GM12878 (cell line): ENCODE data around the gene AMMECR1. TPM values are rescaled to one million over a fixed set of nuclear protein-coding genes. Genes with fewer than 3 reads are reported as not detected.

Experiments used
- ATAC-seq: fragments of 200-7000 bp; cut with Tn5 transposase; 3 replicates; pipeline ENCODE4 v1.9.1; 2020; ENCODE audit warnings: mild to moderate bottlenecking, moderate library complexity
- BruUV-seq: library from RNA; stranded (reverse); fragments of 400-500 nt; replicated peaks from 2 replicates; lab custom pipeline; 2021; lab: Mats Ljungman, UMichigan
- CTCF ChIA-PET: fragments of 300-600 bp; sonication (Branson Sonifier 250); formaldehyde crosslinking; extraction: SDS; loops from one replicate; lab custom pipeline; 2021; ENCODE audit warnings: inconsistent platforms; lab: Yijun Ruan, JAX
- POLR2A ChIA-PET: fragments of 350-600 bp; formaldehyde crosslinking; extraction: SDS; loops from one replicate; lab custom pipeline; 2021; ENCODE audit warnings: inconsistent platforms; lab: Charles Lee
- RAD21 ChIA-PET: fragments of 300-600 bp; sonication (Branson Sonifier 250); formaldehyde crosslinking; loops from one replicate; lab custom pipeline; 2023; ENCODE audit warnings: antibody characterized with exemption; ENCODE audit not compliant: unreplicated experiment; lab: Charles Lee
- SMC1A ChIA-PET: fragments of 300-600 bp; sonication (Branson Sonifier 250); formaldehyde crosslinking; loops from one replicate; lab custom pipeline; 2023; ENCODE audit not compliant: unreplicated experiment, uncharacterized antibody; lab: Charles Lee
- DNase-seq: peaks from one replicate; pipeline ENCODE4 v3.0.0-alpha.2; 2011; ENCODE audit warnings: low read depth, low spot score
- FAIRE-seq: peaks from 3 replicates; lab custom pipeline; 2011; peaks lifted over from hg19 to GRCh38; lab: Jason Lieb, UNC
- H2AFZ ChIP-seq: 2 replicates; pipeline ENCODE4 v1.6.0; 2011; ENCODE audit warnings: low read depth, low read length, control low read depth; ENCODE audit not compliant: control insufficient read depth
- H3K27ac ChIP-seq: 2 replicates; pipeline ENCODE4 v1.5.1; 2011; ENCODE audit warnings: control low read depth; ENCODE audit not compliant: control insufficient read depth, insufficient read depth
- H3K27me3 ChIP-seq, 2 experiments: replicated peaks in 1 of 2; 2 replicates each; pipeline versions ENCODE4 v1.6.0 to v1.6.1; 2011; ENCODE audit warnings: low read length in 1 of 2; ENCODE audit not compliant: control insufficient read depth in 2 of 2, insufficient read depth in 2 of 2
- H3K36me3 ChIP-seq, 2 experiments: 2 replicates each; pipeline ENCODE4 v1.5.1; 2011; ENCODE audit warnings: low read length in 1 of 2; ENCODE audit not compliant: control insufficient read depth in 2 of 2, insufficient read depth in 2 of 2
- H3K4me1 ChIP-seq: 2 replicates; pipeline ENCODE4 v1.6.1; 2011; ENCODE audit warnings: mild to moderate bottlenecking, low read length, moderate library complexity, mixed read lengths; ENCODE audit not compliant: control insufficient read depth, insufficient read depth
- H3K4me2 ChIP-seq: 2 replicates; pipeline ENCODE4 v1.6.0; 2011; ENCODE audit warnings: control low read depth; ENCODE audit not compliant: control insufficient read depth, insufficient read depth
- H3K4me3 ChIP-seq: fragments of 200-600 bp; sonication (generic); 2 replicates; pipeline ENCODE4 v1.5.1; 2016
- H3K79me2 ChIP-seq: 2 replicates; pipeline ENCODE4 v1.6.0; 2011; ENCODE audit warnings: low read length; ENCODE audit not compliant: control insufficient read depth, insufficient read depth
- H3K9ac ChIP-seq: 2 replicates; pipeline ENCODE4 v1.8.0; 2011; ENCODE audit warnings: low read length, control low read depth, mixed read lengths; ENCODE audit not compliant: control insufficient read depth, insufficient read depth
- H3K9me3 ChIP-seq: replicated peaks from 3 replicates; pipeline ENCODE4 v1.5.1; 2011; ENCODE audit warnings: mild to moderate bottlenecking, low read length; ENCODE audit not compliant: control insufficient read depth, insufficient read depth
- H4K20me1 ChIP-seq: 2 replicates; pipeline ENCODE4 v1.6.0; 2011; ENCODE audit not compliant: control insufficient read depth, insufficient read depth
- DPF2 ChIP-seq: fragments of 450-650 bp; IDR thresholded peaks from 2 replicates; pipeline ENCODE4 v1.6.1; 2017; ENCODE audit warnings: mild to moderate bottlenecking
- ETV6 ChIP-seq, 2 experiments: fragments of 450-650 bp in 1 of 2; IDR thresholded peaks in 1 of 2; conservative IDR thresholded peaks in 1 of 2; 2 replicates each; pipeline ENCODE4 v1.6.1; 2014; ENCODE audit warnings: antibody characterized with exemption in 1 of 2, borderline replicate concordance in 1 of 2, low read depth in 1 of 2, mild to moderate bottlenecking in 1 of 2, moderate library complexity in 1 of 2
- HCFC1 ChIP-seq: fragments of 150-350 bp; IDR thresholded peaks from 2 replicates; pipeline ENCODE4 v1.6.1; 2014; ENCODE audit warnings: low read length
- JUND ChIP-seq: IDR thresholded peaks from 2 replicates; pipeline ENCODE4 v1.6.1; 2012; ENCODE audit warnings: low read depth, mild to moderate bottlenecking, low read length, improper control_type of control experiment, moderate library complexity
- MXI1 ChIP-seq: fragments of 150-350 bp; IDR thresholded peaks from 2 replicates; pipeline ENCODE4 v1.6.1; 2011; ENCODE audit warnings: low read depth, mild to moderate bottlenecking, inconsistent platforms, low read length, improper control_type of control experiment
- NFYB ChIP-seq: IDR thresholded peaks from 2 replicates; pipeline ENCODE4 v1.6.1; 2011; ENCODE audit warnings: low read depth, mild to moderate bottlenecking, low read length, improper control_type of control experiment, moderate library complexity; ENCODE audit not compliant: insufficient read depth
- PML ChIP-seq: IDR thresholded peaks from 2 replicates; pipeline ENCODE4 v1.6.1; 2012; ENCODE audit warnings: low read length, inconsistent platforms
- SUZ12 ChIP-seq: fragments of 200-600 bp; sonication (generic); IDR thresholded peaks from one replicate; pipeline ENCODE4 v1.6.1; 2018; ENCODE audit warnings: antibody characterized with exemption, mild to moderate bottlenecking; ENCODE audit not compliant: unreplicated experiment
- TCF12 ChIP-seq: IDR thresholded peaks from 2 replicates; pipeline ENCODE4 v1.6.1; 2011; ENCODE audit warnings: low read depth, mild to moderate bottlenecking, low read length
- ZBED1 ChIP-seq: IDR thresholded peaks from 2 replicates; pipeline ENCODE4 v1.6.1; 2016; ENCODE audit warnings: borderline replicate concordance
- WGBS: methylation state at CpG from one replicate; pipeline ENCODE4 v1.1.6; 2016; ENCODE audit warnings: low lambda C conversion rate; ENCODE audit not compliant: insufficient replicate concordance, insufficient coverage; ENCODE audit errors: missing lambda C conversion rate; 5-methylcytosine and 5-hydroxymethylcytosine counted together
- in situ Hi-C: fragments of 300-500 bp; cut with MboI; formaldehyde crosslinking; loops from 9 replicates; pipeline ENCODE4 v1.14.3; 2018; ENCODE audit warnings: mixed read lengths
- intact Hi-C: fragments of 100-400 bp; cut with micrococcal nuclease; formaldehyde crosslinking; loops from one replicate; pipeline ENCODE4 v1.14.2; 2022; ENCODE audit not compliant: unreplicated experiment
- polyA plus RNA-seq, 11 experiments: library from polyadenylated mRNA; depleted of rRNA in 4 of 11; unstranded in 6 of 11; stranded (reverse) in 5 of 11; fragments of >200 nt; fragmentation: Nextera tagmentation in 4 of 11; fragmentation: Illumina TruSeq in 1 of 11; extraction: Ambion mirVana in 4 of 11; extraction: Trizol in 1 of 11; gene quantifications; 1 replicate in 1 of 11; 2 replicates in 10 of 11; pipeline versions ENCODE4 v1.2.1 to v1.2.3, GENCODE V29; 2011 to 2016; ENCODE audit warnings: inconsistent platforms in 2 of 11, missing spikeins in 2 of 11, low read depth in 1 of 11
- total RNA-seq, 4 experiments: library from RNA; depleted of rRNA in 3 of 4; stranded (reverse); fragments of >200 nt in 3 of 4; fragmentation: Illumina TruSeq in 1 of 4; extraction: Trizol in 1 of 4; gene quantifications; 2 replicates each; pipeline versions ENCODE4 v1.2.1 to v1.2.3, GENCODE V29; 2013 to 2021
- TF ChIP-seq, protein P1 (sequence below): IDR thresholded peaks from 2 replicates; pipeline ENCODE4 v1.6.1; 2011; ENCODE audit warnings: borderline replicate concordance, low read depth, mild to moderate bottlenecking, moderate library complexity, mixed read lengths, low read length; ENCODE audit not compliant: insufficient read depth; ENCODE audit errors: extremely low read length
- TF ChIP-seq, protein P2 (sequence below): IDR thresholded peaks from 2 replicates; pipeline ENCODE4 v1.6.1; 2011; ENCODE audit warnings: low read depth, low read length, improper control_type of control experiment, borderline replicate concordance
- TF ChIP-seq, protein P3 (sequence below): IDR thresholded peaks from 2 replicates; pipeline ENCODE4 v1.6.1; 2012; ENCODE audit warnings: low read depth, low read length, improper control_type of control experiment
- TF ChIP-seq, protein P4 (sequence below): fragments of 450-650 bp; IDR thresholded peaks from 2 replicates; pipeline ENCODE4 v1.6.1; 2017; ENCODE audit warnings: mild to moderate bottlenecking, moderate library complexity

The AMMECR1 gene
- total and polyA plus RNA-seq, 10 of the 15 experiments (the other 5 are each of a cell fraction or from before 2014, with no cell fraction given), result 4.9 to 25.6 (median 10.7) TPM

DNA sequence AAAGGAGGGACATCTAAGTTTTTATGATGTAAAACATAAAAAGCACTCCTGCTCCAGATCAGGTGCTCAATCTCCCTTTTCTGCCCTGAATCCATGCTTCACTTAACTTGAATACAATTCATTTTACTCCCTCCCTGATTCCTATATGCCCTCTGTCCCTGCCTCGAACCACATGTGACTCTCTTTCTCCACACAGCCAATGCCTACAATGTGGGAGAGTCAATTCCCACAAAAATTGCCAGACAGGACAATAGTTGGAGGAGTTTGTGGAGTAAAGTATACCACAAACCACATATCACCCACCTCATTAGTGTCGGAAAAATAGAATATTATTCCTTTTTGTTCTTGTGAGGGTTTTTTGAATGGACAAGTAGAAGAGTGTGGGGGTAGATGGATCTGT is 9.7 kb downstream of the AMMECR1 start:
- no peak for ATAC-seq
- Histone ChIP-seq H4K20me1 (no peaks in the 10 kb centered on the region), H3K27me3 (no peaks in the 10 kb centered on the region), H3K9me3 (no peaks in the 10 kb centered on the region), H3K4me1 (no peaks in the 10 kb centered on the region), H3K27ac (no peak overlapping the region), H2AFZ (no peak overlapping the region), H3K36me3 (no peaks in the 10 kb centered on the region), H3K79me2 (peaks cover 34% of the 10 kb centered on the region), H3K4me2 (no peak overlapping the region), H3K9ac (no peak overlapping the region), H3K4me3 (no peak overlapping the region)
- DNase-seq, result no peak
- ChIA-PET RAD21 (no interaction called here), CTCF (interaction anchor here (0.7 kb wide), 1 partner anchor 94 kb away, joined by 3 read pairs; no protein-coding TSS in a partner anchor), POLR2A (no interaction called here), SMC1A (no interaction called here)
- in situ Hi-C loops (no loop called here), intact Hi-C loops (no loop called here)
- no TSS peak for BruUV-seq
- WGBS, result 65% methylated on average over 2 of the region's 2 CpGs
- no peak for FAIRE-seq
- TF ChIP-seq JUND (no peak), ZBED1 (no peak), HCFC1 (no peak), TCF12 (no peak), NFYB (no peak), SUZ12 (no peak), DPF2 (no peak), ETV6 (conservative IDR thresholded peaks at IDR 0.05 in 1 of 2, IDR thresholded peaks at IDR 0.05 in 1 of 2; ENCODE audit: borderline replicate concordance in 1 of 2, low read depth in 1 of 2) (no peak), MXI1 (no peak), PML (no peak)
- TF ChIP-seq, protein P1, sequence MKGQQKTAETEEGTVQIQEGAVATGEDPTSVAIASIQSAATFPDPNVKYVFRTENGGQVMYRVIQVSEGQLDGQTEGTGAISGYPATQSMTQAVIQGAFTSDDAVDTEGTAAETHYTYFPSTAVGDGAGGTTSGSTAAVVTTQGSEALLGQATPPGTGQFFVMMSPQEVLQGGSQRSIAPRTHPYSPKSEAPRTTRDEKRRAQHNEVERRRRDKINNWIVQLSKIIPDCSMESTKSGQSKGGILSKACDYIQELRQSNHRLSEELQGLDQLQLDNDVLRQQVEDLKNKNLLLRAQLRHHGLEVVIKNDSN, result no peak
- TF ChIP-seq, protein P2, sequence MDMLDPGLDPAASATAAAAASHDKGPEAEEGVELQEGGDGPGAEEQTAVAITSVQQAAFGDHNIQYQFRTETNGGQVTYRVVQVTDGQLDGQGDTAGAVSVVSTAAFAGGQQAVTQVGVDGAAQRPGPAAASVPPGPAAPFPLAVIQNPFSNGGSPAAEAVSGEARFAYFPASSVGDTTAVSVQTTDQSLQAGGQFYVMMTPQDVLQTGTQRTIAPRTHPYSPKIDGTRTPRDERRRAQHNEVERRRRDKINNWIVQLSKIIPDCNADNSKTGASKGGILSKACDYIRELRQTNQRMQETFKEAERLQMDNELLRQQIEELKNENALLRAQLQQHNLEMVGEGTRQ, result no peak
- TF ChIP-seq, protein P3, sequence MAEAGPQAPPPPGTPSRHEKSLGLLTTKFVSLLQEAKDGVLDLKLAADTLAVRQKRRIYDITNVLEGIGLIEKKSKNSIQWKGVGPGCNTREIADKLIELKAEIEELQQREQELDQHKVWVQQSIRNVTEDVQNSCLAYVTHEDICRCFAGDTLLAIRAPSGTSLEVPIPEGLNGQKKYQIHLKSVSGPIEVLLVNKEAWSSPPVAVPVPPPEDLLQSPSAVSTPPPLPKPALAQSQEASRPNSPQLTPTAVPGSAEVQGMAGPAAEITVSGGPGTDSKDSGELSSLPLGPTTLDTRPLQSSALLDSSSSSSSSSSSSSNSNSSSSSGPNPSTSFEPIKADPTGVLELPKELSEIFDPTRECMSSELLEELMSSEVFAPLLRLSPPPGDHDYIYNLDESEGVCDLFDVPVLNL, result no peak
- TF ChIP-seq, protein P4, sequence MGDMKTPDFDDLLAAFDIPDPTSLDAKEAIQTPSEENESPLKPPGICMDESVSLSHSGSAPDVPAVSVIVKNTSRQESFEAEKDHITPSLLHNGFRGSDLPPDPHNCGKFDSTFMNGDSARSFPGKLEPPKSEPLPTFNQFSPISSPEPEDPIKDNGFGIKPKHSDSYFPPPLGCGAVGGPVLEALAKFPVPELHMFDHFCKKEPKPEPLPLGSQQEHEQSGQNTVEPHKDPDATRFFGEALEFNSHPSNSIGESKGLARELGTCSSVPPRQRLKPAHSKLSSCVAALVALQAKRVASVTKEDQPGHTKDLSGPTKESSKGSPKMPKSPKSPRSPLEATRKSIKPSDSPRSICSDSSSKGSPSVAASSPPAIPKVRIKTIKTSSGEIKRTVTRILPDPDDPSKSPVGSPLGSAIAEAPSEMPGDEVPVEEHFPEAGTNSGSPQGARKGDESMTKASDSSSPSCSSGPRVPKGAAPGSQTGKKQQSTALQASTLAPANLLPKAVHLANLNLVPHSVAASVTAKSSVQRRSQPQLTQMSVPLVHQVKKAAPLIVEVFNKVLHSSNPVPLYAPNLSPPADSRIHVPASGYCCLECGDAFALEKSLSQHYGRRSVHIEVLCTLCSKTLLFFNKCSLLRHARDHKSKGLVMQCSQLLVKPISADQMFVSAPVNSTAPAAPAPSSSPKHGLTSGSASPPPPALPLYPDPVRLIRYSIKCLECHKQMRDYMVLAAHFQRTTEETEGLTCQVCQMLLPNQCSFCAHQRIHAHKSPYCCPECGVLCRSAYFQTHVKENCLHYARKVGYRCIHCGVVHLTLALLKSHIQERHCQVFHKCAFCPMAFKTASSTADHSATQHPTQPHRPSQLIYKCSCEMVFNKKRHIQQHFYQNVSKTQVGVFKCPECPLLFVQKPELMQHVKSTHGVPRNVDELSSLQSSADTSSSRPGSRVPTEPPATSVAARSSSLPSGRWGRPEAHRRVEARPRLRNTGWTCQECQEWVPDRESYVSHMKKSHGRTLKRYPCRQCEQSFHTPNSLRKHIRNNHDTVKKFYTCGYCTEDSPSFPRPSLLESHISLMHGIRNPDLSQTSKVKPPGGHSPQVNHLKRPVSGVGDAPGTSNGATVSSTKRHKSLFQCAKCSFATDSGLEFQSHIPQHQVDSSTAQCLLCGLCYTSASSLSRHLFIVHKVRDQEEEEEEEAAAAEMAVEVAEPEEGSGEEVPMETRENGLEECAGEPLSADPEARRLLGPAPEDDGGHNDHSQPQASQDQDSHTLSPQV, result no peak
